Panc1 (cell line): Measurements from ENCODE around the gene GTF3C5. TPM values are rescaled to one million over a fixed set of nuclear protein-coding genes. Genes with fewer than 3 reads are reported as not detected.

Experiments
- ATAC-seq: fragments of 200-7000 bp; cut with Tn5 transposase; 2 replicates; pipeline ENCODE4 v1.9.1; 2020; ENCODE audit warnings: mild to moderate bottlenecking, moderate library complexity
- BruUV-seq: library from RNA; stranded (reverse); fragments of 400-500 nt; replicated peaks from 2 replicates; lab custom pipeline; 2021; lab: Mats Ljungman, UMichigan
- CTCF ChIA-PET: fragments of 300-600 bp; sonication (Branson Sonifier 250); formaldehyde crosslinking; loops from one replicate; lab custom pipeline; 2022; ENCODE audit warnings: antibody characterized with exemption; lab: Charles Lee
- POLR2A ChIA-PET: fragments of 300-600 bp; sonication (Branson Sonifier 250); formaldehyde crosslinking; loops from one replicate; lab custom pipeline; 2022; ENCODE audit warnings: antibody characterized with exemption; lab: Charles Lee
- DNase-seq: peaks from one replicate; pipeline ENCODE4 v3.0.0-alpha.2; 2010; ENCODE audit warnings: low read depth, low spot score
- H3K27ac ChIP-seq: 2 replicates; pipeline ENCODE4 v1.5.1; 2011; ENCODE audit warnings: mild to moderate bottlenecking, low read length, inconsistent platforms
- H3K27me3 ChIP-seq: fragments of 200-500 bp; sonication (Bioruptor generic); 2 replicates; pipeline ENCODE4 v1.6.0; 2014; ENCODE audit warnings: low read length, inconsistent platforms; ENCODE audit not compliant: control insufficient read depth, insufficient read depth
- H3K36me3 ChIP-seq: fragments of 200-500 bp; sonication (Bioruptor generic); 2 replicates; pipeline ENCODE4 v1.5.1; 2014; ENCODE audit warnings: inconsistent platforms, mild to moderate bottlenecking, low read length, moderate library complexity; ENCODE audit not compliant: control insufficient read depth, insufficient read depth
- H3K4me1 ChIP-seq: 2 replicates; pipeline ENCODE4 v1.5.1; 2011; ENCODE audit warnings: inconsistent platforms, mild to moderate bottlenecking, low read length, moderate library complexity; ENCODE audit not compliant: control insufficient read depth, insufficient read depth
- H3K4me3 ChIP-seq, 2 experiments: 2 replicates each; pipeline ENCODE4 v1.5.1; 2011 to 2012; ENCODE audit warnings: low read depth in 2 of 2, low read length in 2 of 2, mild to moderate bottlenecking in 2 of 2, inconsistent platforms in 1 of 2, moderate library complexity in 1 of 2
- H3K9me3 ChIP-seq: fragments of 200-500 bp; sonication (Bioruptor generic); 2 replicates; pipeline ENCODE4 v1.5.1; 2014; ENCODE audit warnings: low read depth, mild to moderate bottlenecking, inconsistent platforms, low read length, moderate library complexity; ENCODE audit not compliant: control insufficient read depth, insufficient read depth
- POLR2AphosphoS5 ChIP-seq: IDR thresholded peaks from 2 replicates; pipeline ENCODE4 v1.6.1; 2012; ENCODE audit warnings: mild to moderate bottlenecking, low read depth, low read length, moderate library complexity
- SIN3A ChIP-seq: IDR thresholded peaks from 2 replicates; pipeline ENCODE4 v1.6.1; 2012; ENCODE audit warnings: low read depth, mild to moderate bottlenecking, low read length, moderate library complexity, borderline replicate concordance; ENCODE audit not compliant: insufficient read depth
- TCF7L2 ChIP-seq: IDR thresholded peaks from 2 replicates; pipeline ENCODE4 v1.6.1; 2011; ENCODE audit warnings: mild to moderate bottlenecking, low read depth, low read length, inconsistent platforms
- in situ Hi-C: cut with HindIII; loops from 2 replicates; pipeline ENCODE4 v1.10.0; 2016; ENCODE audit warnings: low sequenced_read_pairs, low pct_unique_long_range_greater_than_20kb
- intact Hi-C: fragments of 100-400 bp; cut with micrococcal nuclease; formaldehyde crosslinking; loops from one replicate; pipeline ENCODE4 v1.10.0; 2022; ENCODE audit not compliant: unreplicated experiment
- total RNA-seq: library from RNA; stranded (reverse); gene quantifications from one replicate; pipeline ENCODE4 v1.2.1, GENCODE V29; 2021; ENCODE audit not compliant: unreplicated experiment
- TF ChIP-seq, protein P1 (sequence below): fragments of 450-650 bp; IDR thresholded peaks from 2 replicates; pipeline ENCODE4 v1.5.1; 2017; ENCODE audit warnings: mild to moderate bottlenecking
- TF ChIP-seq, protein P2 (sequence below), 2 experiments: IDR thresholded peaks; 2 replicates each; pipeline ENCODE4 v1.6.1; 2011 to 2012; ENCODE audit warnings: low read depth in 2 of 2, control low read depth in 1 of 2, low read length in 1 of 2, mild to moderate bottlenecking in 1 of 2, moderate library complexity in 1 of 2; ENCODE audit not compliant: insufficient read depth in 1 of 2

GTF3C5 gene
- total RNA-seq, 1 experiment from 2014 or later, result 47.7 TPM

DNA sequence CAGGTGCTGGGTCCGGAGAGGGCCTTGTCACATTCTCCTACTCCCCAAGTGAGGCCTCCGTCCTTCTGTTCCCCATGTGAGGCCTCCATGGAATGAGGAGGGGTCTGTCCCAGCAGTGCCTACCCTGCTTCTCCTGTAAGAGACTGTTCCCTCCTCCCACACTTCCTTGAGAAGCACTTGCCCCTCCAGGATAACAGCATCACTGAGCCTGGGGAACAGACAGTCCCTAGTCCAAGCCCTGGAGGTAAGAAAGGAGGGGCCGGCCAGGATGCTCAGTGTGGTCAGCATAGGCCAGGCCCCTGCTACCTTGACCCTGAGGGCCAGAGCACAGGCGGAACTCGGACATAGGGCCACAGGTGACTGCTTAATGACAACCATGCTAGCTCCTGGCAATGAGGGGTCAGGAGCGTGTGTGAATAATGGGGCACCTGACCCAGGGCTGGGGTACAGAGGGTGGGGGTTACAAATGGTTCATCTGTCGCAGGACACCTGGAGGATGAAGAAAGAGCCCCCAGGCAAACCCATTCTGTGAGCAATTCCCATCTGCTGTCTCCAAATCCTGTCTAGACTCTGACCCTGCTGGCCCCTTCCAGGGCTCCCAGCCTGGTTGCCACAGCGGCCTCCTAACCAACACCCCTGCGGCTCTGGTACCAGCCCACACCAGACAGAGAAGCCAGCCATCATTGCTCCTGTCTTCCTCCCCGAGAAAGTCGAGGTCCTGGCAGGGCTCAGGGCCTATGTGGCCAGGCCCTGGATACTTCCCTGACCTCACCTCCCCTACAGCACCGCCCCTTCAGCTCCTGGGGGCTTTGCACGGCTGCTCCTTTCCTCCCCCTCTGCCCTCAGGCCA, 69.9 kb downstream of the GTF3C5 start:
- H3K9me3 ChIP-seq, result no peaks in the 10 kb centered on the region; the same call in 1 of the 2 replicates
- no peaks in the 10 kb centered on the region for H3K27me3 ChIP-seq
- ATAC-seq (no peak), DNase-seq (no peak)
- no peaks in the 10 kb centered on the region for H3K36me3 ChIP-seq
- in situ Hi-C loops, result no loop called here
- no peaks in the 10 kb centered on the region for H3K4me1 ChIP-seq
- TF ChIP-seq, protein P1, sequence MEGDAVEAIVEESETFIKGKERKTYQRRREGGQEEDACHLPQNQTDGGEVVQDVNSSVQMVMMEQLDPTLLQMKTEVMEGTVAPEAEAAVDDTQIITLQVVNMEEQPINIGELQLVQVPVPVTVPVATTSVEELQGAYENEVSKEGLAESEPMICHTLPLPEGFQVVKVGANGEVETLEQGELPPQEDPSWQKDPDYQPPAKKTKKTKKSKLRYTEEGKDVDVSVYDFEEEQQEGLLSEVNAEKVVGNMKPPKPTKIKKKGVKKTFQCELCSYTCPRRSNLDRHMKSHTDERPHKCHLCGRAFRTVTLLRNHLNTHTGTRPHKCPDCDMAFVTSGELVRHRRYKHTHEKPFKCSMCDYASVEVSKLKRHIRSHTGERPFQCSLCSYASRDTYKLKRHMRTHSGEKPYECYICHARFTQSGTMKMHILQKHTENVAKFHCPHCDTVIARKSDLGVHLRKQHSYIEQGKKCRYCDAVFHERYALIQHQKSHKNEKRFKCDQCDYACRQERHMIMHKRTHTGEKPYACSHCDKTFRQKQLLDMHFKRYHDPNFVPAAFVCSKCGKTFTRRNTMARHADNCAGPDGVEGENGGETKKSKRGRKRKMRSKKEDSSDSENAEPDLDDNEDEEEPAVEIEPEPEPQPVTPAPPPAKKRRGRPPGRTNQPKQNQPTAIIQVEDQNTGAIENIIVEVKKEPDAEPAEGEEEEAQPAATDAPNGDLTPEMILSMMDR, result no peak
- no peak overlapping the region for H3K27ac ChIP-seq
- BruUV-seq, result no TSS peak
- no peak overlapping the region for H3K4me3 ChIP-seq
- ChIA-PET CTCF (no interaction called here), POLR2A (no interaction called here)
- intact Hi-C loops, result no loop called here

DNA sequence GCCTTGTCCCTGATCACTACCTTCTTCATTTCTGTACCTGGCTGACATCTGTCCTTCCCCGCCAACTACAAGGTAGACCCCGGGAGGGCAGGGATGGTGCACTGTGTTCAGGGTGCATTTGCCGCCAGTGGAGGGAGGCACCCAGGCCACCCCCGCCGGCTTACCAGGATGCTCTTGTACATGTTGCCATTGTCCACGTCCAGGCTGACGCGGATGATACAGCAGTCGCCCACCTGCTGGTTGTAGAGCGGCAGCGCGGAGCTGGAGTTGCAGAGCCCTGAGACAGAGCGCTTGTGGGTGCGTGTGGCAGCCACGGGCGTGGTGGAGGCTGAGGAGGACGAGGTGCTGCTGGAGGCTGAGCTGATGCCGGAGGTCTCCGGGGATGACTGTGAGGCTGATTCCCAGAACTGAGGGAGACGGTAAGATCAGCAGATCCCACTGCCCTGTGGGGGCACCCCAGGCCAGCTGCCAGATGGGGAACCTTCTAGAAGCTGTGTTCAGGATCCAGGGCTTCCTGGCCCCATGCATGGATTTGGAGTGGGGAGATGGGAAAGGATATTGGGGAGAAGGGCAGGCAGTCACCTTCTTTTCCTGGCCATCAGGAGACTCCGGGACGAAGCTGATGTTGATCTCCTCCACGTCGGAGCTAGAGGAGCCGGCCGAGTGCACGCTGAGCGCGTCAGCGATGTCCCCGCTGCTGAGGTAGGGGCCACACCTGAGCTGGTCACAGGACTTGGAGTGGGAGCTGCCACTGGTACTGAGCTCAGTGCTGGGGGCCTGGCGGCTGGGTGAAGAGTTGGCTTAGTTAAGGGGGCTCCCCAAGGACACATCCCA, 70.8 kb downstream of the GTF3C5 start:
- Histone ChIP-seq H3K9me3 (no peaks in the 10 kb centered on the region; the same call in 1 of the 2 replicates), H3K4me1 (no peaks in the 10 kb centered on the region), H3K4me3 (no peak overlapping the region), H3K36me3 (no peaks in the 10 kb centered on the region), H3K27ac (no peak overlapping the region), H3K27me3 (no peaks in the 10 kb centered on the region)
- DNase-seq (no peak), ATAC-seq (no peak)
- BruUV-seq, result no TSS peak
- no peak for TF ChIP-seq SIN3A
- TF ChIP-seq, protein P1, result no peak
- TF ChIP-seq, protein P2, sequence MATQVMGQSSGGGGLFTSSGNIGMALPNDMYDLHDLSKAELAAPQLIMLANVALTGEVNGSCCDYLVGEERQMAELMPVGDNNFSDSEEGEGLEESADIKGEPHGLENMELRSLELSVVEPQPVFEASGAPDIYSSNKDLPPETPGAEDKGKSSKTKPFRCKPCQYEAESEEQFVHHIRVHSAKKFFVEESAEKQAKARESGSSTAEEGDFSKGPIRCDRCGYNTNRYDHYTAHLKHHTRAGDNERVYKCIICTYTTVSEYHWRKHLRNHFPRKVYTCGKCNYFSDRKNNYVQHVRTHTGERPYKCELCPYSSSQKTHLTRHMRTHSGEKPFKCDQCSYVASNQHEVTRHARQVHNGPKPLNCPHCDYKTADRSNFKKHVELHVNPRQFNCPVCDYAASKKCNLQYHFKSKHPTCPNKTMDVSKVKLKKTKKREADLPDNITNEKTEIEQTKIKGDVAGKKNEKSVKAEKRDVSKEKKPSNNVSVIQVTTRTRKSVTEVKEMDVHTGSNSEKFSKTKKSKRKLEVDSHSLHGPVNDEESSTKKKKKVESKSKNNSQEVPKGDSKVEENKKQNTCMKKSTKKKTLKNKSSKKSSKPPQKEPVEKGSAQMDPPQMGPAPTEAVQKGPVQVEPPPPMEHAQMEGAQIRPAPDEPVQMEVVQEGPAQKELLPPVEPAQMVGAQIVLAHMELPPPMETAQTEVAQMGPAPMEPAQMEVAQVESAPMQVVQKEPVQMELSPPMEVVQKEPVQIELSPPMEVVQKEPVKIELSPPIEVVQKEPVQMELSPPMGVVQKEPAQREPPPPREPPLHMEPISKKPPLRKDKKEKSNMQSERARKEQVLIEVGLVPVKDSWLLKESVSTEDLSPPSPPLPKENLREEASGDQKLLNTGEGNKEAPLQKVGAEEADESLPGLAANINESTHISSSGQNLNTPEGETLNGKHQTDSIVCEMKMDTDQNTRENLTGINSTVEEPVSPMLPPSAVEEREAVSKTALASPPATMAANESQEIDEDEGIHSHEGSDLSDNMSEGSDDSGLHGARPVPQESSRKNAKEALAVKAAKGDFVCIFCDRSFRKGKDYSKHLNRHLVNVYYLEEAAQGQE (IDR thresholded peaks at IDR 0.05; ENCODE audit: insufficient read depth in 1 of 2, low read depth in 2 of 2, low read length in 1 of 2), result no peak
- no peak for TF ChIP-seq POLR2AphosphoS5
- no peak for TF ChIP-seq TCF7L2
- intact Hi-C loops, result loop anchor here (2.0 kb wide), 1 partner anchor 45 kb away; no protein-coding TSS in a partner anchor
- in situ Hi-C loops, result no loop called here
- CTCF ChIA-PET, result interaction anchor here (1.5 kb wide), 1 partner anchor 77 kb away, joined by 3 read pairs; no protein-coding TSS in a partner anchor
- POLR2A ChIA-PET, result no interaction called here
